22Rv1 (cell line): Measurements from ENCODE around the gene TAF1D.
A peak's percentile ranks its signal among the peaks of the same experiment; 100 is the strongest.

Source experiments
- H3K27ac ChIP-seq: fragments of 450-650 bp; 2 replicates; pipeline ENCODE4 v1.5.1; 2017
- ZFX ChIP-seq: fragments of 450-650 bp; IDR thresholded peaks from 2 replicates; pipeline ENCODE4 v1.6.1; 2017; ENCODE audit warnings: antibody characterized with exemption, borderline replicate concordance
- TF ChIP-seq, protein P1 (sequence below): fragments of 450-650 bp; IDR thresholded peaks from 2 replicates; pipeline ENCODE4 v1.5.1; 2017; ENCODE audit warnings: mild to moderate bottlenecking

TAF1D gene

DNA sequence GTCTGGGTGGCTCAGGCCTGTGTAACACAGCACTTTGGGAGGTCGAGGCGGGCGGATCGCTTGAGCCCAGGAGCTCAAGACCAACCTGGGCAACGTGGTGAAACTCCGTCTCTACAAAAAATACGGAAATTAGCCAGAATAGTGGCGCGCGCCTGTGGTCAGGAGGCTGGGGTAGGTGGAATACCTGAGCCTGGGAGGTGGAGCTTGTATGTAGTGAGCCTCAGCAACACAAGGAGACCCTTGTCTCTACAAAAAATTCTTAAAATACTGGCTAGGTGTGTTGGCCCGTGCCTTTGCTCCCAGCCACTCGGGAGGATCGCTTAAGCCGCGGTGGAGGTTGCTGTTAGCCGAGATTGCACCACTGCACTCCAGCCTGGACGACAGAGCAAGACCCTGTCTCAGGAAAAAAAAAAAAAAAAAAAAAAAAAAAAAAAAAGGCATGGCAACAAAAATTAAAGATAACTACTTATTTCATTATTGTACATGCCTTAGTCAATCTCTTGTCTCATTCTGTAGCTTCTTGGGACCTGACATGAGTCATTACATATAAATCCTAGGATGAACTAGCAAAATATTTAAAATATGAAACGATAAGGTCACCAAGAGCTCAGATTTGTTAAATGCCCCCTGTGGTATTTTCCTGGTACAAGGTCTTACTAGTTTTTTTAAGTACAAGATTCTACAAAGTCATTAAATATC is 1.1 kb downstream of the TAF1D start:
- TF ChIP-seq ZFX = no peak
- TF ChIP-seq, protein P1, sequence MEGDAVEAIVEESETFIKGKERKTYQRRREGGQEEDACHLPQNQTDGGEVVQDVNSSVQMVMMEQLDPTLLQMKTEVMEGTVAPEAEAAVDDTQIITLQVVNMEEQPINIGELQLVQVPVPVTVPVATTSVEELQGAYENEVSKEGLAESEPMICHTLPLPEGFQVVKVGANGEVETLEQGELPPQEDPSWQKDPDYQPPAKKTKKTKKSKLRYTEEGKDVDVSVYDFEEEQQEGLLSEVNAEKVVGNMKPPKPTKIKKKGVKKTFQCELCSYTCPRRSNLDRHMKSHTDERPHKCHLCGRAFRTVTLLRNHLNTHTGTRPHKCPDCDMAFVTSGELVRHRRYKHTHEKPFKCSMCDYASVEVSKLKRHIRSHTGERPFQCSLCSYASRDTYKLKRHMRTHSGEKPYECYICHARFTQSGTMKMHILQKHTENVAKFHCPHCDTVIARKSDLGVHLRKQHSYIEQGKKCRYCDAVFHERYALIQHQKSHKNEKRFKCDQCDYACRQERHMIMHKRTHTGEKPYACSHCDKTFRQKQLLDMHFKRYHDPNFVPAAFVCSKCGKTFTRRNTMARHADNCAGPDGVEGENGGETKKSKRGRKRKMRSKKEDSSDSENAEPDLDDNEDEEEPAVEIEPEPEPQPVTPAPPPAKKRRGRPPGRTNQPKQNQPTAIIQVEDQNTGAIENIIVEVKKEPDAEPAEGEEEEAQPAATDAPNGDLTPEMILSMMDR = no peak
- H3K27ac ChIP-seq = peak overlapping the region; percentile 94

DNA sequence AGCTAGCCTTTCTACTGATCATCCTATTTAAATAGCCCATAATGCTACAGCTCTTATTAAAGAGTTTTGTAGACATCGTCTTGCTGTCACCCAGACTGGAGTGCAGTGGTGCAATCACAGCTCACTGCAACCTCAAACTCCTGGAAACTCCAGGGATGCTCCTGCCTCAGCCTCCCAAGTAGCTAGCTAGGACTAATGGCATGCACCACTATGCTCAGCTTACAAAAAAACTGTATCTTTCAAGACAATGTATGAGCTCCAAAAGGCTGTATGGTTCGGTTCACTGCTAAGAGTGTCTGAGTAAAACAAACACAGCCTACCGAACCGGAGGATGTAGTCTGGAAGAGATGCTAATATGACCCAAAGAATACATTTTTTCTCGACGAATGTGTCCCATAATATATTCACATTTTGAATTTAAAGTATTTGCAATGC is 2.6 kb downstream of the TAF1D start:
- no peak for TF ChIP-seq ZFX
- TF ChIP-seq, protein P1 = no peak
- peak overlapping the region; percentile 94 for H3K27ac ChIP-seq

DNA sequence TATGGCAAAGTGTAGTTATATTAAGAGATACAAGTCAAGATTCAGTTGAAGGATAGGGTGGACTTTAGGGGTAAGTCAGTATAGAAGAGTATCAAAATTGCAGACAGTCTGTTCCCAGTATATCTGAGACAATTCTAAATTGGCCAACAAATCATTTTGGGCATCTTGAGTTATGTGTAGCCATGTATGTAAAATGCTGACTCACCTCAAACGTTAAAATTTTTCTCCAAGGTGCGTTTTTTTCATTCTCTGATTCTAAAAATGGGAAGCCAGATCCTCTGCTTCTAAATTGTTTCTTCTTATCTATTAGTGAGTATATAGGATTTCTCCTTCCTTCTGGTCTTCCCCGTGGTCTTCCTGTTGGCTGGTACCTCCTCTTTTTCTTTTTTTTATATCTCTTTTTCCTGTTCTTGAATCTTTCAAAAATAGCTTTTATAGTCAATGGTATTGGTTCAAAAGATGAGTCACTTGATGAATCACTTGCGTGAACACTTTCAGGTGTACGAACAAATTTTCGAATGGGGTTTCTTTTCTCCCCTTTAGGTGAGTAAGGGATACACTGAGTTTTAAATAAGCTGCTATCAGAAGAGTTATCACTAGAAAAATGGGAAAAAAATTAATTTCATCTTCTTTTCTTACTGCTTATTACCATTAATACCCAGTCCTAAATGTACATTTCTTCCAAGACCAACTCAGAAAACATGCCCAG is 3.2 kb downstream of the TAF1D start:
- H3K27ac ChIP-seq = peak overlapping the region; percentile 94

GRCh38 chr11:93736129-93736528 is 5.2 kb downstream of the TAF1D start:
- H3K27ac ChIP-seq = no peak overlapping the region
- no peak for TF ChIP-seq ZFX
- TF ChIP-seq, protein P1 = no peak

More for the DNA sequence above, 3.2 kb downstream of the TAF1D start:
- TF ChIP-seq ZFX = no peak
- TF ChIP-seq, protein P1 = no peak

- 0 out of 2 replicates have a peak overlapping the region, but pooled peaks have one; percentile 8 for H3K27ac ChIP-seq
- TF ChIP-seq ZFX = no peak
Observed at GRCh38 chr11:93735627-93736026, 5.7 kb downstream of the TAF1D start.

GRCh38 chr11:93734427-93735222 is 6.7 kb downstream of the TAF1D start:
- H3K27ac ChIP-seq = peak overlapping the region; percentile 8; the same call in 1 of the 2 replicates
- TF ChIP-seq ZFX = no peak
- TF ChIP-seq, protein P1 = no peak

- TF ChIP-seq ZFX = no peak
- TF ChIP-seq, protein P1 = no peak
- H3K27ac ChIP-seq = no peak overlapping the region
Observed at GRCh38 chr11:93733474-93733873, 7.8 kb downstream of the TAF1D start.
